Stomach (tissue), 9 donors: ENCODE data around the gene KLHDC7A. TPM values are rescaled to one million over a fixed set of nuclear protein-coding genes. Genes with fewer than 3 reads are reported as not detected.
A peak's percentile ranks its signal among the peaks of the same experiment; 100 is the strongest.

Experiments
- DNase-seq, 2 donors: peaks; one replicate each; pipeline versions ENCODE4 v3.0.0 to v3.0.0-alpha.2; 2013 to 2019
- H3K27ac ChIP-seq, 5 donors: fragments of 200-600 bp in 4 of 5; sonication (generic) in 4 of 5; one replicate each; pipeline ENCODE4 v1.5.1; 2013 to 2019; ENCODE audit warnings: mild to moderate bottlenecking in 1 of 5, moderate library complexity in 1 of 5
- H3K27me3 ChIP-seq, 3 donors: fragments of 200-600 bp; sonication (generic); one replicate each; pipeline ENCODE4 v1.5.1; 2017 to 2019; ENCODE audit warnings: mixed run types in 1 of 3
- H3K36me3 ChIP-seq, 4 donors: fragments of 200-600 bp; sonication (generic); 1 replicate in 3 of 4; 2 replicates in 1 of 4; pipeline ENCODE4 v1.5.1; 2016 to 2019
- H3K4me1 ChIP-seq, 4 donors: fragments of 200-600 bp; sonication (generic); one replicate each; pipeline ENCODE4 v1.5.1; 2016 to 2019
- H3K4me3 ChIP-seq, 4 donors: fragments of 200-600 bp; sonication (generic) in 3 of 4; one replicate each; pipeline ENCODE4 v1.5.1; 2016 to 2019; ENCODE audit warnings: mild to moderate bottlenecking in 1 of 4
- H3K9me3 ChIP-seq, 4 donors: fragments of 200-600 bp; sonication (generic); one replicate each; pipeline ENCODE4 v1.5.1; 2016 to 2019
- EP300 ChIP-seq: sonication (generic); formaldehyde crosslinking; IDR thresholded peaks from one replicate; pipeline ENCODE4 v1.6.1; 2017; ENCODE audit warnings: antibody characterized with exemption
- POLR2A ChIP-seq, 4 donors: fragments of 450-650 bp; IDR thresholded peaks; one replicate each; pipeline ENCODE4 v1.6.1; 2016; ENCODE audit warnings: antibody characterized with exemption in 4 of 4, control low read depth in 2 of 4, mild to moderate bottlenecking in 1 of 4, moderate library complexity in 1 of 4
- POLR2AphosphoS5 ChIP-seq, 3 donors: sonication (generic); formaldehyde crosslinking; IDR thresholded peaks; one replicate each; pipeline ENCODE4 v1.6.1; 2016; ENCODE audit warnings: antibody characterized with exemption in 3 of 3
- WGBS, 5 donors: extraction: QIAGEN DNeasy Blood & Tissue Kit in 3 of 5; methylation state at CpG; one replicate each; pipeline versions ENCODE4 v1.1.5 to v1.1.7; 2013 to 2018; 5-methylcytosine and 5-hydroxymethylcytosine counted together
- intact Hi-C: fragments of 100-400 bp; cut with DNase I; formaldehyde crosslinking; loops from one replicate; pipeline ENCODE4 v1.15.1; 2023; ENCODE audit warnings: low total_unique reads
- polyA plus RNA-seq, 3 donors: library from polyadenylated mRNA; stranded (reverse); fragments of 200-250 nt; gene quantifications; one replicate each; pipeline ENCODE4 v1.2.3, GENCODE V29; 2013
- total RNA-seq, 5 donors: library from RNA; depleted of rRNA; stranded (reverse); fragments of >200 nt; gene quantifications; one replicate each; pipeline versions ENCODE4 v1.1.0 to v1.2.3, GENCODE V29; 2014 to 2016
- TF ChIP-seq, protein P1 (sequence below), 7 experiments: fragments of 450-650 bp in 4 of 7; fragments of 200-600 bp in 3 of 7; sonication (generic) in 3 of 7; IDR thresholded peaks; one replicate each; pipeline ENCODE4 v1.5.1; 2016 to 2019; ENCODE audit warnings: antibody characterized with exemption in 7 of 7, control low read depth in 2 of 7, mild to moderate bottlenecking in 1 of 7
- donor health status: healthy with polysubstance abuse.
- donor health status: Bipolar disorder and iron deficiency.
- donor health status: healthy.

The KLHDC7A gene
- total and polyA plus RNA-seq, 8 donors, result 0.29 to 8.9 (median 1.9) TPM

DNA sequence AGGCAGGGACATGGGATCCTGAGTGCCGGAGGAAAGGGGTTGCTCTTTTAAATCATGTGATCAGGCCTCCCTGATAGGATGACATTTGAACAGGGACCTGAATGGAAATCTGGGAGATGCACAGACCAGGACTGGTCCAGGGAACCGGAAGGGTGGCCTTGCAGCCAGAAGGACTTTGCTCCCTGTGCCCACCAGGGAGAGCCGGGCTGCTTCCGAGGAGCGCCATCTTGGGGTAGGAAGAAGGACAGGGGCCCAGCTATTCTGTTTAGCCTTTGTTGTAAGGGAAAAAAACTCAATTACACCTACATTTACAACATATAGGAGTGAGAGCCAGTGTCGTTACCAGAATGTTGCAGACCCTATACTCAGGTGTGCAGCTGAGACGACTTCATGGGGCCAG lies 5.5 kb downstream of the KLHDC7A start:
- no peaks in the 10 kb centered on the region for H3K36me3 ChIP-seq
- H3K27ac ChIP-seq, result no peak overlapping the region
- H3K27me3 ChIP-seq, result peaks cover 0 to 27% (median 0%) of the 10 kb centered on the region in 3 donors
- no peak overlapping the region for H3K4me3 ChIP-seq
- H3K9me3 ChIP-seq, result peaks cover 0 to 14% (median 10%) of the 10 kb centered on the region in 4 donors
- TF ChIP-seq POLR2A (IDR thresholded peaks at IDR 0.05), result no peak
- TF ChIP-seq, protein P1, sequence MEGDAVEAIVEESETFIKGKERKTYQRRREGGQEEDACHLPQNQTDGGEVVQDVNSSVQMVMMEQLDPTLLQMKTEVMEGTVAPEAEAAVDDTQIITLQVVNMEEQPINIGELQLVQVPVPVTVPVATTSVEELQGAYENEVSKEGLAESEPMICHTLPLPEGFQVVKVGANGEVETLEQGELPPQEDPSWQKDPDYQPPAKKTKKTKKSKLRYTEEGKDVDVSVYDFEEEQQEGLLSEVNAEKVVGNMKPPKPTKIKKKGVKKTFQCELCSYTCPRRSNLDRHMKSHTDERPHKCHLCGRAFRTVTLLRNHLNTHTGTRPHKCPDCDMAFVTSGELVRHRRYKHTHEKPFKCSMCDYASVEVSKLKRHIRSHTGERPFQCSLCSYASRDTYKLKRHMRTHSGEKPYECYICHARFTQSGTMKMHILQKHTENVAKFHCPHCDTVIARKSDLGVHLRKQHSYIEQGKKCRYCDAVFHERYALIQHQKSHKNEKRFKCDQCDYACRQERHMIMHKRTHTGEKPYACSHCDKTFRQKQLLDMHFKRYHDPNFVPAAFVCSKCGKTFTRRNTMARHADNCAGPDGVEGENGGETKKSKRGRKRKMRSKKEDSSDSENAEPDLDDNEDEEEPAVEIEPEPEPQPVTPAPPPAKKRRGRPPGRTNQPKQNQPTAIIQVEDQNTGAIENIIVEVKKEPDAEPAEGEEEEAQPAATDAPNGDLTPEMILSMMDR (IDR thresholded peaks at IDR 0.05), result no peak
- no peak for TF ChIP-seq EP300
- no peak for TF ChIP-seq POLR2AphosphoS5 (IDR thresholded peaks at IDR 0.05)
- peaks cover 13 to 25% (median 18%) of the 10 kb centered on the region in 4 donors for H3K4me1 ChIP-seq
- intact Hi-C loops, result no loop called here
- 50 to 67% (median 63%) methylated on average over 7 of the region's 7 CpGs for WGBS, 5 donors
- peak in 1 of 2 donors; percentile 27 for DNase-seq

DNA sequence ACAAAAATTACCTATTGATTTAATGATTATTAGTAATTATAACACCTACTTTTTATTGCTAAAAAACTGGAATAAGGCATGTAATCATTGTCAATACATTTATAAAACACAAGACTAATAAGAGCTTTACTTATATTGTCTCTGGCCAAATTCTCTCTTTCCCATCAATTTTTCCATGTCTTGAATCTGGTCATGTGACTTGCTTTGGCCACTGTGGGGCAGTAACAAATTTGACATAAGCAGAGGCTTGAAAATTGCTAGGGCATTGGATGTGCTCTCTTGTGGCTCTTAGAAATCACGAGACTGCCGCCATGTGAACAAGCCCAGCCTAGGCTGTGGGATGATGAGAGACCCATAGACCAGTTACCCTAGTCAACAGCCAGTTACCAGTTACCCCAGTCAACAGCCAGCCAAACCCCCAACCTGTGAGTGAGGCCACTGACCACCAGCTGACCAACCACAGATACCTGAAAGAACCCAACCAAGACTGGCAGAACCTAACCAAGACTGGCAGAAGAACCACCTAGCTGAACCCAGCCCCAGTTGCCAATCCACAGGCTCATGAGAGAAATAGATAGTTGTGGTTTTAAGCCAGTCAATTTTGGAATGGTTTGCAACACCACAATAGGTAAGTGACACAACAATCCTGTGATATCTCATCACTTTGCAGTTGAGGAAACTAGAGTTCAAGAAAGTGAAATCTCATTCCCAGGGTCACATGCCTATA lies 8.8 kb downstream of the KLHDC7A start:
- H3K9me3 ChIP-seq, result peaks cover 0 to 14% (median 10%) of the 10 kb centered on the region in 4 donors
- no peak for DNase-seq
- intact Hi-C loops, result no loop called here
- WGBS, 5 donors, result 90 to 100% (median 98%) methylated on average over 2 of the region's 2 CpGs
- TF ChIP-seq, protein P1 (IDR thresholded peaks at IDR 0.05), result no peak
- no peak for TF ChIP-seq EP300
- no peak for TF ChIP-seq POLR2AphosphoS5 (IDR thresholded peaks at IDR 0.05)
- no peak for TF ChIP-seq POLR2A (IDR thresholded peaks at IDR 0.05)
- H3K27me3 ChIP-seq, result peaks cover 0 to 18% (median 0%) of the 10 kb centered on the region in 3 donors
- H3K4me3 ChIP-seq, result no peak overlapping the region
- H3K27ac ChIP-seq, result no peak overlapping the region
- H3K4me1 ChIP-seq, result no peaks in the 10 kb centered on the region
- no peaks in the 10 kb centered on the region for H3K36me3 ChIP-seq

- DNase-seq, result no peak
- peaks cover 0 to 14% (median 10%) of the 10 kb centered on the region in 4 donors for H3K9me3 ChIP-seq
- TF ChIP-seq EP300 (no peak), POLR2AphosphoS5 (IDR thresholded peaks at IDR 0.05) (no peak), POLR2A (IDR thresholded peaks at IDR 0.05) (no peak)
- TF ChIP-seq, protein P1 (IDR thresholded peaks at IDR 0.05), result no peak
- 58 to 67% (median 62%) methylated on average over 3 of the region's 3 CpGs for WGBS, 5 donors
- no peak overlapping the region for H3K4me3 ChIP-seq
- no peaks in the 10 kb centered on the region for H3K4me1 ChIP-seq
- H3K36me3 ChIP-seq, result no peaks in the 10 kb centered on the region
- peaks cover 0 to 16% (median 0%) of the 10 kb centered on the region in 3 donors for H3K27me3 ChIP-seq
- H3K27ac ChIP-seq, result no peak overlapping the region
- intact Hi-C loops, result no loop called here
These were observed 10.4 kb downstream of the KLHDC7A start for GRCh38 chr1:18491168-18491567.

- peaks cover 0 to 23% (median 0%) of the 10 kb centered on the region in 3 donors for H3K27me3 ChIP-seq
- H3K36me3 ChIP-seq, result no peaks in the 10 kb centered on the region
- no peak overlapping the region for H3K27ac ChIP-seq
- H3K4me1 ChIP-seq, result no peaks in the 10 kb centered on the region
- DNase-seq, result no peak
- peaks cover 0 to 14% (median 10%) of the 10 kb centered on the region in 4 donors for H3K9me3 ChIP-seq
- TF ChIP-seq POLR2A (IDR thresholded peaks at IDR 0.05) (no peak), POLR2AphosphoS5 (IDR thresholded peaks at IDR 0.05) (no peak), EP300 (no peak)
- TF ChIP-seq, protein P1 (IDR thresholded peaks at IDR 0.05), result no peak
- WGBS, 5 donors, result 73 to 85% (median 82%) methylated on average over 3 of the region's 3 CpGs
- H3K4me3 ChIP-seq, result no peak overlapping the region
- intact Hi-C loops, result no loop called here
These were observed 13.6 kb downstream of the KLHDC7A start for GRCh38 chr1:18494304-18494703.
